ENCODE results near the gene AK9. TPM values are rescaled to one million over a fixed set of nuclear protein-coding genes. Genes with fewer than 3 reads are reported as not detected.
A peak's percentile ranks its signal among the peaks of the same experiment; 100 is the strongest.

Gene AK9
- total and polyA plus RNA-seq, 5 donors from 2014 or later = 4.3 to 8.2 (median 6.9) TPM

DNA sequence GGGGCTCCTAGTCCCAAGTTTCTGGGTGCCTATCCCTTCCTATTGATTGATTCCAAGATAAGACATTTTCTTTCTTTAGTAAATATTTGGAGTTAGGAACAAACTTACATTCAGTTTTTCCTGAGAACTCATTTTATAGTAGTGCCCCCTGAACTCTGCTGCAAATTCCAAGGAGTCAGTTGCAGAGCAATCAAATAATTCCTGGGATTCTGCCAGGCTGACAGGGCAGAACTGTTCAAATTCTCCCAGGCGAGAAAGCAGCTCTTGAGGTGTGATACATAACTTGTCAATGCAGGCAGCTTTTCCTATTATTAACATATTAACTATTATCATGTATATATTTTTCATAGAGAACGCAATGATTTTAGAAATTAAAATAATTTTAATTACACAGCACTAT is 192.1 kb downstream of the AK9 start:
- Histone ChIP-seq H3K27me3 (ENCODE audit: control insufficient read depth, insufficient read depth, low read length) (peaks cover 4% of the 10 kb centered on the region), H3K27ac (ENCODE audit: insufficient read depth, low read length, poor library complexity, severe bottlenecking) (no peak overlapping the region), H3K4me1 (ENCODE audit: control insufficient read depth, insufficient read depth, low read length, poor library complexity, severe bottlenecking) (no peaks in the 10 kb centered on the region), H3K4me3 (ENCODE audit: low read depth, low read length) (no peak overlapping the region), H3K36me3 (ENCODE audit: control insufficient read depth, insufficient read depth, low read length) (no peaks in the 10 kb centered on the region), H3K9me3 (ENCODE audit: control insufficient read depth in 2 of 2, low read length in 2 of 2) (no peaks in the 10 kb centered on the region)
- no peak overlapping the region for H3K4me3 Mint-ChIP-seq
- H3K4me1 Mint-ChIP-seq = peaks cover 0 to 2% (median 0%) of the 10 kb centered on the region in 4 donors
- H3K27me3 Mint-ChIP-seq = peaks cover 4% of the 10 kb centered on the region
- H3K36me3 Mint-ChIP-seq = no peaks in the 10 kb centered on the region
- H3K9me3 Mint-ChIP-seq = no peaks in the 10 kb centered on the region
- no peak for ATAC-seq (ENCODE audit: low read depth in 2 of 2)
- DNase-seq = no peak
- no peak overlapping the region for H3K27ac Mint-ChIP-seq

DNA sequence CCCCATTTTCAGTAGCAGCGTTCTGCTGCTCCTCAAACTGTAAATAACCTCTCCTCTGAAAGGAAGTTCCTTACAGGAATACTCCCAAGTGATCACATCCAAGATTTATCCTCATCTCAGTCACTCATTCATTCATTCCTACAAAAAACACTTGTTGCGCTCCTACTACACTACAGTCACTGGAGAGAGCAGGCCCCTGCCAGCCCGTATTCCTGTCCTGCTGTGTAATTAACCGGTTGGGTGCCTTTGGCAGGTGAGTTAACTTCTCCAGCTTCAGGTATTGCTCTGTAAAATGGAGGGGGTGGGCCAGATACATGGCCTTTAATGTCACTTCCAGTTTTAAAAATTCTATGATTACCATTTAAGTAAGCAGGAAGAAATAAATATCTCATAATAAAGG is 192.9 kb downstream of the AK9 start:
- Histone ChIP-seq H3K27ac (ENCODE audit: insufficient read depth, low read length, poor library complexity, severe bottlenecking) (no peak overlapping the region), H3K36me3 (ENCODE audit: control insufficient read depth, insufficient read depth, low read length) (no peaks in the 10 kb centered on the region), H3K27me3 (ENCODE audit: control insufficient read depth, insufficient read depth, low read length) (peaks cover 4% of the 10 kb centered on the region), H3K9me3 (ENCODE audit: control insufficient read depth in 2 of 2, low read length in 2 of 2) (no peaks in the 10 kb centered on the region), H3K4me1 (ENCODE audit: control insufficient read depth, insufficient read depth, low read length, poor library complexity, severe bottlenecking) (no peaks in the 10 kb centered on the region), H3K4me3 (ENCODE audit: low read depth, low read length) (no peak overlapping the region)
- Mint-ChIP-seq H3K4me1 (peaks cover 0 to 2% (median 0%) of the 10 kb centered on the region in 4 donors), H3K9me3 (no peaks in the 10 kb centered on the region), H3K4me3 (no peak overlapping the region), H3K27ac (no peak overlapping the region), H3K36me3 (no peaks in the 10 kb centered on the region), H3K27me3 (no peaks in the 10 kb centered on the region)
- DNase-seq (no peak), ATAC-seq (ENCODE audit: low read depth in 2 of 2) (no peak)

GRCh38 chr6:109496036-109496772 is 194.8 kb downstream of the AK9 start:
- H3K27ac ChIP-seq (ENCODE audit: insufficient read depth, low read length, poor library complexity, severe bottlenecking) = no peak overlapping the region
- no peaks in the 10 kb centered on the region for H3K27me3 Mint-ChIP-seq
- ATAC-seq (ENCODE audit: low read depth in 2 of 2) (no peak), DNase-seq (no peak)
- H3K9me3 ChIP-seq (ENCODE audit: control insufficient read depth in 2 of 2, low read length in 2 of 2) = no peaks in the 10 kb centered on the region
- no peaks in the 10 kb centered on the region for H3K36me3 ChIP-seq (ENCODE audit: control insufficient read depth, insufficient read depth, low read length)
- H3K4me1 Mint-ChIP-seq = peaks cover 5 to 9% (median 9%) of the 10 kb centered on the region in 4 donors
- peaks cover 8% of the 10 kb centered on the region for H3K4me1 ChIP-seq (ENCODE audit: control insufficient read depth, insufficient read depth, low read length, poor library complexity, severe bottlenecking)
- H3K9me3 Mint-ChIP-seq = no peaks in the 10 kb centered on the region
- peaks cover under 1% of the 10 kb centered on the region for H3K27me3 ChIP-seq (ENCODE audit: control insufficient read depth, insufficient read depth, low read length)
- H3K27ac Mint-ChIP-seq = no peak overlapping the region
- H3K36me3 Mint-ChIP-seq = no peaks in the 10 kb centered on the region
- H3K4me3 ChIP-seq (ENCODE audit: low read depth, low read length) = no peak overlapping the region
- H3K4me3 Mint-ChIP-seq = no peak overlapping the region

- H3K9me3 ChIP-seq (ENCODE audit: control insufficient read depth in 2 of 2, low read length in 2 of 2) = no peaks in the 10 kb centered on the region
- Mint-ChIP-seq H3K27me3 (no peaks in the 10 kb centered on the region), H3K4me3 (no peak overlapping the region), H3K36me3 (no peaks in the 10 kb centered on the region), H3K9me3 (no peaks in the 10 kb centered on the region), H3K27ac (no peak overlapping the region), H3K4me1 (peaks cover 7 to 16% (median 15%) of the 10 kb centered on the region in 4 donors)
- H3K27ac ChIP-seq (ENCODE audit: insufficient read depth, low read length, poor library complexity, severe bottlenecking) = no peak overlapping the region
- H3K27me3 ChIP-seq (ENCODE audit: control insufficient read depth, insufficient read depth, low read length) = no peaks in the 10 kb centered on the region
- no peaks in the 10 kb centered on the region for H3K36me3 ChIP-seq (ENCODE audit: control insufficient read depth, insufficient read depth, low read length)
- H3K4me1 ChIP-seq (ENCODE audit: control insufficient read depth, insufficient read depth, low read length, poor library complexity, severe bottlenecking) = peaks cover 15% of the 10 kb centered on the region
- no peak overlapping the region for H3K4me3 ChIP-seq (ENCODE audit: low read depth, low read length)
- ATAC-seq (ENCODE audit: low read depth in 2 of 2) (no peak), DNase-seq (no peak)
Measured at GRCh38 chr6:109493865-109494264, 197.1 kb downstream of the AK9 start.

GRCh38 chr6:109491207-109491938 is 199.6 kb downstream of the AK9 start:
- peak; percentile 99 for ATAC-seq (ENCODE audit: low read depth in 2 of 2)
- Histone ChIP-seq H3K4me1 (ENCODE audit: control insufficient read depth, insufficient read depth, low read length, poor library complexity, severe bottlenecking) (peaks cover 15% of the 10 kb centered on the region), H3K27me3 (ENCODE audit: control insufficient read depth, insufficient read depth, low read length) (no peaks in the 10 kb centered on the region), H3K36me3 (ENCODE audit: control insufficient read depth, insufficient read depth, low read length) (no peaks in the 10 kb centered on the region), H3K27ac (ENCODE audit: insufficient read depth, low read length, poor library complexity, severe bottlenecking) (peak overlapping the region; percentile 47), H3K9me3 (ENCODE audit: control insufficient read depth in 2 of 2, low read length in 2 of 2) (no peaks in the 10 kb centered on the region), H3K4me3 (ENCODE audit: low read depth, low read length) (no peak overlapping the region)
- H3K4me3 Mint-ChIP-seq = peak overlapping the region in 2 of 4 donors; percentile 21 to 39
- no peaks in the 10 kb centered on the region for H3K27me3 Mint-ChIP-seq
- H3K9me3 Mint-ChIP-seq = peaks cover 0 to 2% (median 0%) of the 10 kb centered on the region in 7 donors
- peak in 2 of 3 donors; percentile 51 to 83 for DNase-seq
- H3K36me3 Mint-ChIP-seq = no peaks in the 10 kb centered on the region
- H3K27ac Mint-ChIP-seq = peak overlapping the region; percentile 32 to 79 (median 42)
- peaks cover 7 to 16% (median 14%) of the 10 kb centered on the region in 4 donors for H3K4me1 Mint-ChIP-seq

- peak overlapping the region in 1 of 4 donors; percentile 39 for H3K4me3 Mint-ChIP-seq
- H3K4me1 Mint-ChIP-seq = peaks cover 7 to 16% (median 14%) of the 10 kb centered on the region in 4 donors
- no peaks in the 10 kb centered on the region for H3K27me3 Mint-ChIP-seq
- Histone ChIP-seq H3K4me1 (ENCODE audit: control insufficient read depth, insufficient read depth, low read length, poor library complexity, severe bottlenecking) (peaks cover 15% of the 10 kb centered on the region), H3K27me3 (ENCODE audit: control insufficient read depth, insufficient read depth, low read length) (no peaks in the 10 kb centered on the region), H3K27ac (ENCODE audit: insufficient read depth, low read length, poor library complexity, severe bottlenecking) (no peak overlapping the region), H3K4me3 (ENCODE audit: low read depth, low read length) (no peak overlapping the region), H3K36me3 (ENCODE audit: control insufficient read depth, insufficient read depth, low read length) (no peaks in the 10 kb centered on the region), H3K9me3 (ENCODE audit: control insufficient read depth in 2 of 2, low read length in 2 of 2) (no peaks in the 10 kb centered on the region)
- H3K27ac Mint-ChIP-seq = peak overlapping the region; percentile 32 to 79 (median 42)
- H3K36me3 Mint-ChIP-seq = no peaks in the 10 kb centered on the region
- DNase-seq (no peak), ATAC-seq (ENCODE audit: low read depth in 2 of 2) (no peak)
- peaks cover 0 to 2% (median 0%) of the 10 kb centered on the region in 7 donors for H3K9me3 Mint-ChIP-seq
Measured at GRCh38 chr6:109490713-109491112, 200.3 kb downstream of the AK9 start.

DNA sequence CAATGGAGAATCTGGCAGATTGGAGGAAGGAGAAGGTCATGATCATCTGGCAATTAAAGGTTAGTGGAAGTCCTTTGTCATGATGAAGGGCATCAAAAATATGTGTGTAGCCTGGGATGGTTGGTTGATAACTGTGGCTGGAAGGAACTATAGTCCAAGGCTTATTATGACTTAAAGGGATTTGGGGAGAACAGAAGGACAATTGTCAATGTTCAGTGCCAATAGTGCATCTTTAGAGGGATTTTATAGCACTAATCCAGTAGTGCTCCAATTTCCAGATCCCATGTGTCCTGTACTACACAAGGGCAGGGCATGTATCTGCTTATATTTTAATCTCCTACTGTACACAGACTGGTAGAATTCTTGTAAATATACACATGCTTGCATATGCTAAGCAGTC is 203.0 kb downstream of the AK9 start:
- Histone ChIP-seq H3K4me3 (ENCODE audit: low read depth, low read length) (no peak overlapping the region), H3K27me3 (ENCODE audit: control insufficient read depth, insufficient read depth, low read length) (no peaks in the 10 kb centered on the region), H3K27ac (ENCODE audit: insufficient read depth, low read length, poor library complexity, severe bottlenecking) (no peak overlapping the region), H3K36me3 (ENCODE audit: control insufficient read depth, insufficient read depth, low read length) (no peaks in the 10 kb centered on the region), H3K9me3 (ENCODE audit: control insufficient read depth in 2 of 2, low read length in 2 of 2) (no peaks in the 10 kb centered on the region), H3K4me1 (ENCODE audit: control insufficient read depth, insufficient read depth, low read length, poor library complexity, severe bottlenecking) (peaks cover 15% of the 10 kb centered on the region)
- H3K4me3 Mint-ChIP-seq = peak overlapping the region in 2 of 4 donors; percentile 0 to 59
- H3K27ac Mint-ChIP-seq = no peak overlapping the region
- no peaks in the 10 kb centered on the region for H3K27me3 Mint-ChIP-seq
- ATAC-seq (ENCODE audit: low read depth in 2 of 2) = no peak
- H3K4me1 Mint-ChIP-seq = peaks cover 15 to 25% (median 19%) of the 10 kb centered on the region in 4 donors
- no peak for DNase-seq
- H3K9me3 Mint-ChIP-seq = peaks cover 0 to 2% (median 0%) of the 10 kb centered on the region in 7 donors
- H3K36me3 Mint-ChIP-seq = no peaks in the 10 kb centered on the region

All from CD4-positive, CD25-positive, alpha-beta regulatory T cell (primary cell).